ENCODE results near the gene ROCK2. TPM values are rescaled to one million over a fixed set of nuclear protein-coding genes. Genes with fewer than 3 reads are reported as not detected.

ROCK2 gene
- total and polyA plus RNA-seq, 10 donors, result 4.0 to 89.6 (median 65.8) TPM

GRCh38 chr2:11312770-11313471, 31.5 kb downstream of the ROCK2 start:
- H3K4me3 ChIP-seq, result no peak overlapping the region
- H3K27me3 ChIP-seq (replicated peaks in 1 of 7), result no peaks in the 10 kb centered on the region
- H3K9me3 ChIP-seq, result no peaks in the 10 kb centered on the region
- no peak for TF ChIP-seq POLR2A (IDR thresholded peaks at IDR 0.05)
- TF ChIP-seq POLR2AphosphoS5 (IDR thresholded peaks at IDR 0.05), result no peak
- TF ChIP-seq, protein P1, sequence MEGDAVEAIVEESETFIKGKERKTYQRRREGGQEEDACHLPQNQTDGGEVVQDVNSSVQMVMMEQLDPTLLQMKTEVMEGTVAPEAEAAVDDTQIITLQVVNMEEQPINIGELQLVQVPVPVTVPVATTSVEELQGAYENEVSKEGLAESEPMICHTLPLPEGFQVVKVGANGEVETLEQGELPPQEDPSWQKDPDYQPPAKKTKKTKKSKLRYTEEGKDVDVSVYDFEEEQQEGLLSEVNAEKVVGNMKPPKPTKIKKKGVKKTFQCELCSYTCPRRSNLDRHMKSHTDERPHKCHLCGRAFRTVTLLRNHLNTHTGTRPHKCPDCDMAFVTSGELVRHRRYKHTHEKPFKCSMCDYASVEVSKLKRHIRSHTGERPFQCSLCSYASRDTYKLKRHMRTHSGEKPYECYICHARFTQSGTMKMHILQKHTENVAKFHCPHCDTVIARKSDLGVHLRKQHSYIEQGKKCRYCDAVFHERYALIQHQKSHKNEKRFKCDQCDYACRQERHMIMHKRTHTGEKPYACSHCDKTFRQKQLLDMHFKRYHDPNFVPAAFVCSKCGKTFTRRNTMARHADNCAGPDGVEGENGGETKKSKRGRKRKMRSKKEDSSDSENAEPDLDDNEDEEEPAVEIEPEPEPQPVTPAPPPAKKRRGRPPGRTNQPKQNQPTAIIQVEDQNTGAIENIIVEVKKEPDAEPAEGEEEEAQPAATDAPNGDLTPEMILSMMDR (IDR thresholded peaks at IDR 0.05 in 8 of 11, conservative IDR thresholded peaks at IDR 0.05 in 3 of 11), result no peak
- no peaks in the 10 kb centered on the region for H3K36me3 ChIP-seq
- peaks cover 0 to 79% (median 22%) of the 10 kb centered on the region in 6 donors for H3K4me1 ChIP-seq
- no peak for DNase-seq
- intact Hi-C loops (cut with DNase I; ENCODE audit: low total_unique reads), result no loop called here
- H3K27ac ChIP-seq, result no peak overlapping the region
- 90 to 95% (median 92%) methylated on average over 6 of the region's 6 CpGs for WGBS, 5 donors

DNA sequence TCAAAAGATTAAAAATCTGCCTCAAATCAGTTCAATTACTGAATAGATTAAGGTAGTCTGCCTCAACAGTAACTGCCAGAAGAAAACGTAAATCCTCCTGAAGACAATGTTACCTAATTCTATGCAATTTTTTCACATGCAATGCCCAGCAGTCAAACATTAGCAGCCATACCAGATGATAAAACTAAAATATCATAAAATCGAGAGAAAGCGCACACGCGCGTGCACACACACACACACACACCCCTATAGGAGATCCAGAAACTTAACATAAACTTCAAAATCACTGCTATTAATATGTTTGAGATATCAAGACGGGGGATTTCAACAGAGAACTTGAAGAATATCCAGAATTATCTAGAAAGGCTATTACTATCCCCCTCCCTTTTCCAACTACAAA, 32.9 kb downstream of the ROCK2 start:
- Histone ChIP-seq H3K4me1 (peaks cover 0 to 86% (median 20%) of the 10 kb centered on the region in 6 donors), H3K36me3 (no peaks in the 10 kb centered on the region), H3K9me3 (no peaks in the 10 kb centered on the region), H3K27ac (no peak overlapping the region), H3K4me3 (no peak overlapping the region), H3K27me3 (replicated peaks in 1 of 7) (no peaks in the 10 kb centered on the region)
- 78 to 89% (median 81%) methylated on average over 7 of the region's 7 CpGs for WGBS, 5 donors
- no peak for DNase-seq
- intact Hi-C loops (cut with DNase I; ENCODE audit: low total_unique reads), result no loop called here
- TF ChIP-seq POLR2A (IDR thresholded peaks at IDR 0.05) (no peak), POLR2AphosphoS5 (IDR thresholded peaks at IDR 0.05) (no peak)
- TF ChIP-seq, protein P1 (IDR thresholded peaks at IDR 0.05 in 8 of 11, conservative IDR thresholded peaks at IDR 0.05 in 3 of 11), result no peak

DNA sequence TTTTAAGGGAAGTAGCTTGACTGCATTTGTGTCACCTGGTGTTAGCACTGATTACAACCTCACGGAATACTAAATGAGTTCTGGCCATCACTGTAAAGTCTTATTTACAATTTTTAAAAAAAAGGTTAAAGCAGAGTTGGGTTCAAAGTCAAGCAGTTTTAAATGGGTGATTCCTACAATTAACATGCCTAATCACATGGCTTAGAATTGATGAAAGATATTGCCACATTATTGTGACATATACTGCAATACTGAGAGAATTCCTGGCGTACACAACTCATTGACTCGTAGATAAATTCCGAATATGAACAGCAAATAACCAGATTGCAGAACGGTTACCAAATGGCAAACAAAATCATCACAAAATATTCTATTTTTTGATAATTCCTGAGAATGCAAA, 34.2 kb downstream of the ROCK2 start:
- H3K4me1 ChIP-seq, result peaks cover 0 to 92% (median 26%) of the 10 kb centered on the region in 6 donors
- 36 to 59% (median 52%) methylated on average over 5 of the region's 5 CpGs for WGBS, 5 donors
- intact Hi-C loops (cut with DNase I; ENCODE audit: low total_unique reads), result no loop called here

GRCh38 chr2:11309706-11310105, 34.7 kb downstream of the ROCK2 start:
- no peaks in the 10 kb centered on the region for H3K27me3 ChIP-seq (replicated peaks in 1 of 7)
- DNase-seq, result no peak
- WGBS, 5 donors, result 74 to 97% (median 89%) methylated on average over 5 of the region's 5 CpGs
- H3K9me3 ChIP-seq, result no peaks in the 10 kb centered on the region
- H3K4me3 ChIP-seq, result no peak overlapping the region
- peaks cover 0 to 89% (median 25%) of the 10 kb centered on the region in 6 donors for H3K4me1 ChIP-seq
- intact Hi-C loops (cut with DNase I; ENCODE audit: low total_unique reads), result no loop called here
- H3K27ac ChIP-seq, result no peak overlapping the region
- H3K36me3 ChIP-seq, result no peaks in the 10 kb centered on the region
- TF ChIP-seq POLR2AphosphoS5 (IDR thresholded peaks at IDR 0.05) (no peak), POLR2A (IDR thresholded peaks at IDR 0.05) (no peak)
- TF ChIP-seq, protein P1 (IDR thresholded peaks at IDR 0.05 in 8 of 11, conservative IDR thresholded peaks at IDR 0.05 in 3 of 11), result no peak

More for the DNA sequence above, 34.2 kb downstream of the ROCK2 start:
- H3K9me3 ChIP-seq, result no peaks in the 10 kb centered on the region
- no peak overlapping the region for H3K27ac ChIP-seq
- no peaks in the 10 kb centered on the region for H3K27me3 ChIP-seq (replicated peaks in 1 of 7)
- no peak overlapping the region for H3K4me3 ChIP-seq
- TF ChIP-seq POLR2AphosphoS5 (IDR thresholded peaks at IDR 0.05) (no peak), POLR2A (IDR thresholded peaks at IDR 0.05) (no peak)
- TF ChIP-seq, protein P1 (IDR thresholded peaks at IDR 0.05 in 8 of 11, conservative IDR thresholded peaks at IDR 0.05 in 3 of 11), result no peak
- DNase-seq, result no peak
- H3K36me3 ChIP-seq, result no peaks in the 10 kb centered on the region
